GM12878 (cell line): ENCODE results near the gene CDC42BPA. TPM values are rescaled to one million over a fixed set of nuclear protein-coding genes. Genes with fewer than 3 reads are reported as not detected.

Experiments used
- ATAC-seq: fragments of 200-7000 bp; cut with Tn5 transposase; 3 replicates; pipeline ENCODE4 v1.9.1; 2020; ENCODE audit warnings: mild to moderate bottlenecking, moderate library complexity
- BruUV-seq: library from RNA; stranded (reverse); fragments of 400-500 nt; replicated peaks from 2 replicates; lab custom pipeline; 2021; lab: Mats Ljungman, UMichigan
- CTCF ChIA-PET: fragments of 300-600 bp; sonication (Branson Sonifier 250); formaldehyde crosslinking; extraction: SDS; loops from one replicate; lab custom pipeline; 2021; ENCODE audit warnings: inconsistent platforms; lab: Yijun Ruan, JAX
- POLR2A ChIA-PET: fragments of 350-600 bp; formaldehyde crosslinking; extraction: SDS; loops from one replicate; lab custom pipeline; 2021; ENCODE audit warnings: inconsistent platforms; lab: Charles Lee
- RAD21 ChIA-PET: fragments of 300-600 bp; sonication (Branson Sonifier 250); formaldehyde crosslinking; loops from one replicate; lab custom pipeline; 2023; ENCODE audit warnings: antibody characterized with exemption; ENCODE audit not compliant: unreplicated experiment; lab: Charles Lee
- SMC1A ChIA-PET: fragments of 300-600 bp; sonication (Branson Sonifier 250); formaldehyde crosslinking; loops from one replicate; lab custom pipeline; 2023; ENCODE audit not compliant: unreplicated experiment, uncharacterized antibody; lab: Charles Lee
- DNase-seq: peaks from one replicate; pipeline ENCODE4 v3.0.0-alpha.2; 2011; ENCODE audit warnings: low read depth, low spot score
- FAIRE-seq: peaks from 3 replicates; lab custom pipeline; 2011; peaks lifted over from hg19 to GRCh38; lab: Jason Lieb, UNC
- H2AFZ ChIP-seq: 2 replicates; pipeline ENCODE4 v1.6.0; 2011; ENCODE audit warnings: low read depth, low read length, control low read depth; ENCODE audit not compliant: control insufficient read depth
- H3K27ac ChIP-seq: 2 replicates; pipeline ENCODE4 v1.5.1; 2011; ENCODE audit warnings: control low read depth; ENCODE audit not compliant: control insufficient read depth, insufficient read depth
- H3K27me3 ChIP-seq, 2 experiments: replicated peaks in 1 of 2; 2 replicates each; pipeline versions ENCODE4 v1.6.0 to v1.6.1; 2011; ENCODE audit warnings: low read length in 1 of 2; ENCODE audit not compliant: control insufficient read depth in 2 of 2, insufficient read depth in 2 of 2
- H3K36me3 ChIP-seq, 2 experiments: 2 replicates each; pipeline ENCODE4 v1.5.1; 2011; ENCODE audit warnings: low read length in 1 of 2; ENCODE audit not compliant: control insufficient read depth in 2 of 2, insufficient read depth in 2 of 2
- H3K4me1 ChIP-seq: 2 replicates; pipeline ENCODE4 v1.6.1; 2011; ENCODE audit warnings: mild to moderate bottlenecking, low read length, moderate library complexity, mixed read lengths; ENCODE audit not compliant: control insufficient read depth, insufficient read depth
- H3K4me2 ChIP-seq: 2 replicates; pipeline ENCODE4 v1.6.0; 2011; ENCODE audit warnings: control low read depth; ENCODE audit not compliant: control insufficient read depth, insufficient read depth
- H3K4me3 ChIP-seq: fragments of 200-600 bp; sonication (generic); 2 replicates; pipeline ENCODE4 v1.5.1; 2016
- H3K79me2 ChIP-seq: 2 replicates; pipeline ENCODE4 v1.6.0; 2011; ENCODE audit warnings: low read length; ENCODE audit not compliant: control insufficient read depth, insufficient read depth
- H3K9ac ChIP-seq: 2 replicates; pipeline ENCODE4 v1.8.0; 2011; ENCODE audit warnings: low read length, control low read depth, mixed read lengths; ENCODE audit not compliant: control insufficient read depth, insufficient read depth
- H3K9me3 ChIP-seq: replicated peaks from 3 replicates; pipeline ENCODE4 v1.5.1; 2011; ENCODE audit warnings: mild to moderate bottlenecking, low read length; ENCODE audit not compliant: control insufficient read depth, insufficient read depth
- H4K20me1 ChIP-seq: 2 replicates; pipeline ENCODE4 v1.6.0; 2011; ENCODE audit not compliant: control insufficient read depth, insufficient read depth
- FOXM1 ChIP-seq: IDR thresholded peaks from 2 replicates; pipeline ENCODE4 v1.6.1; 2012; ENCODE audit warnings: low read depth, mild to moderate bottlenecking, inconsistent platforms, low read length, moderate library complexity
- GATAD2B ChIP-seq: fragments of 450-650 bp; conservative IDR thresholded peaks from 2 replicates; pipeline ENCODE4 v1.6.1; 2017; ENCODE audit warnings: low read depth, mild to moderate bottlenecking, moderate library complexity
- NFIC ChIP-seq: IDR thresholded peaks from 2 replicates; pipeline ENCODE4 v1.6.1; 2012; ENCODE audit warnings: low read depth, mild to moderate bottlenecking, inconsistent platforms, low read length, moderate library complexity
- SMAD5 ChIP-seq: IDR thresholded peaks from 2 replicates; pipeline ENCODE4 v1.6.1; 2016; ENCODE audit warnings: antibody characterized with exemption, low read depth
- TARDBP ChIP-seq: IDR thresholded peaks from 2 replicates; pipeline ENCODE4 v1.6.1; 2016; ENCODE audit warnings: borderline replicate concordance
- ZBED1 ChIP-seq: IDR thresholded peaks from 2 replicates; pipeline ENCODE4 v1.6.1; 2016; ENCODE audit warnings: borderline replicate concordance
- ZNF622 ChIP-seq: fragments of 450-650 bp; IDR thresholded peaks from 2 replicates; pipeline ENCODE4 v1.6.1; 2017; ENCODE audit warnings: mild to moderate bottlenecking, inconsistent platforms
- WGBS: methylation state at CpG from one replicate; pipeline ENCODE4 v1.1.6; 2016; ENCODE audit warnings: low lambda C conversion rate; ENCODE audit not compliant: insufficient replicate concordance, insufficient coverage; ENCODE audit errors: missing lambda C conversion rate; 5-methylcytosine and 5-hydroxymethylcytosine counted together
- in situ Hi-C: fragments of 300-500 bp; cut with MboI; formaldehyde crosslinking; loops from 9 replicates; pipeline ENCODE4 v1.14.3; 2018; ENCODE audit warnings: mixed read lengths
- intact Hi-C: fragments of 100-400 bp; cut with micrococcal nuclease; formaldehyde crosslinking; loops from one replicate; pipeline ENCODE4 v1.14.2; 2022; ENCODE audit not compliant: unreplicated experiment
- polyA plus RNA-seq, 11 experiments: library from polyadenylated mRNA; depleted of rRNA in 4 of 11; unstranded in 6 of 11; stranded (reverse) in 5 of 11; fragments of >200 nt; fragmentation: Nextera tagmentation in 4 of 11; fragmentation: Illumina TruSeq in 1 of 11; extraction: Ambion mirVana in 4 of 11; extraction: Trizol in 1 of 11; gene quantifications; 1 replicate in 1 of 11; 2 replicates in 10 of 11; pipeline versions ENCODE4 v1.2.1 to v1.2.3, GENCODE V29; 2011 to 2016; ENCODE audit warnings: inconsistent platforms in 2 of 11, missing spikeins in 2 of 11, low read depth in 1 of 11
- total RNA-seq, 4 experiments: library from RNA; depleted of rRNA in 3 of 4; stranded (reverse); fragments of >200 nt in 3 of 4; fragmentation: Illumina TruSeq in 1 of 4; extraction: Trizol in 1 of 4; gene quantifications; 2 replicates each; pipeline versions ENCODE4 v1.2.1 to v1.2.3, GENCODE V29; 2013 to 2021
- TF ChIP-seq, protein P1 (sequence below): IDR thresholded peaks from 2 replicates; pipeline ENCODE4 v1.6.1; 2012; ENCODE audit warnings: low read length, inconsistent platforms
- TF ChIP-seq, protein P2 (sequence below): fragments of 450-650 bp; formaldehyde crosslinking; IDR thresholded peaks from 2 replicates; pipeline ENCODE4 v1.4.0; 2022; ENCODE audit warnings: mild to moderate bottlenecking, moderate library complexity
- TF ChIP-seq, protein P3 (sequence below): fragments of 450-650 bp; IDR thresholded peaks from 2 replicates; pipeline ENCODE4 v1.6.1; 2017; ENCODE audit warnings: antibody characterized with exemption, mild to moderate bottlenecking, moderate library complexity
- TF ChIP-seq, protein P4 (sequence below): fragments of 450-650 bp; IDR thresholded peaks from 2 replicates; pipeline ENCODE4 v1.6.1; 2017; ENCODE audit warnings: mild to moderate bottlenecking

Gene CDC42BPA
- total and polyA plus RNA-seq, 10 of the 15 experiments (the other 5 are each of a cell fraction or from before 2014, with no cell fraction given) = 0.02 to 0.52 (median 0.10) TPM

DNA sequence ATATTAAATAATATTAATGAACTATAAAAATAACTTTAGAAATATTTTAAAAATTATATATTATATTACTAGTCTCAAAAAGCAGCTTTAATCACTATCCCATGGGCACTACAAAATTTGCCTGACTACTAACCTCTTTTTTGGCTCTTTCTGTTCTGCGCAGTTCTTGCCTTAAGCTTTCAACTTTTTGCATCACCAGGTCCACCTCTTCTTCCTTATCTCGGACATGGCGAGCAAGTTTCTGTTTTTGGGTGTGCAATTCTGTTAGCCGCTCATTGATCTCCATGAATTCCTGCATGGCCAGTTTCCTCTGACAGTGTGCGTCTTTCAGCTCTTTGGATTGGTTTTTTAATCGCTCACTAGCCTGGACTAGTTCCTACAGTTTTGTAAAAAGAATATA, 205.8 kb downstream of the CDC42BPA start:
- H3K36me3 ChIP-seq = no peaks in the 10 kb centered on the region
- H4K20me1 ChIP-seq = no peaks in the 10 kb centered on the region
- no peaks in the 10 kb centered on the region for H3K9me3 ChIP-seq
- intact Hi-C loops = no loop called here
- RAD21 ChIA-PET = interaction anchor here (1.7 kb wide), 1 partner anchor 95 kb away, joined by 3 read pairs; no protein-coding TSS in a partner anchor
- H2AFZ ChIP-seq = no peak overlapping the region
- H3K4me3 ChIP-seq = no peak overlapping the region
- no peak overlapping the region for H3K9ac ChIP-seq
- WGBS = 28% methylated on average over 6 of the region's 6 CpGs
- H3K27me3 ChIP-seq = peaks cover 0 to 2% of the 10 kb centered on the region in 2 experiments; a peak in 1 of 4 replicates
- SMC1A ChIA-PET = interaction anchor here (1.1 to 2.7 kb wide), 2 partner anchors 10 to 450 kb away, joined by 3 to 10 read pairs; no protein-coding TSS in a partner anchor
- no peak for DNase-seq
- ATAC-seq = no peak
- CTCF ChIA-PET = interaction anchor here (0.9 to 1.0 kb wide), 2 partner anchors 30 to 504 kb away, joined by 3 read pairs; no protein-coding TSS in a partner anchor
- TF ChIP-seq FOXM1 (no peak), ZBED1 (no peak), GATAD2B (no peak), NFIC (no peak), SMAD5 (no peak), ZNF622 (no peak), TARDBP (no peak)
- TF ChIP-seq, protein P1, sequence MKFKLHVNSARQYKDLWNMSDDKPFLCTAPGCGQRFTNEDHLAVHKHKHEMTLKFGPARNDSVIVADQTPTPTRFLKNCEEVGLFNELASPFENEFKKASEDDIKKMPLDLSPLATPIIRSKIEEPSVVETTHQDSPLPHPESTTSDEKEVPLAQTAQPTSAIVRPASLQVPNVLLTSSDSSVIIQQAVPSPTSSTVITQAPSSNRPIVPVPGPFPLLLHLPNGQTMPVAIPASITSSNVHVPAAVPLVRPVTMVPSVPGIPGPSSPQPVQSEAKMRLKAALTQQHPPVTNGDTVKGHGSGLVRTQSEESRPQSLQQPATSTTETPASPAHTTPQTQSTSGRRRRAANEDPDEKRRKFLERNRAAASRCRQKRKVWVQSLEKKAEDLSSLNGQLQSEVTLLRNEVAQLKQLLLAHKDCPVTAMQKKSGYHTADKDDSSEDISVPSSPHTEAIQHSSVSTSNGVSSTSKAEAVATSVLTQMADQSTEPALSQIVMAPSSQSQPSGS = no peak
- TF ChIP-seq, protein P2, sequence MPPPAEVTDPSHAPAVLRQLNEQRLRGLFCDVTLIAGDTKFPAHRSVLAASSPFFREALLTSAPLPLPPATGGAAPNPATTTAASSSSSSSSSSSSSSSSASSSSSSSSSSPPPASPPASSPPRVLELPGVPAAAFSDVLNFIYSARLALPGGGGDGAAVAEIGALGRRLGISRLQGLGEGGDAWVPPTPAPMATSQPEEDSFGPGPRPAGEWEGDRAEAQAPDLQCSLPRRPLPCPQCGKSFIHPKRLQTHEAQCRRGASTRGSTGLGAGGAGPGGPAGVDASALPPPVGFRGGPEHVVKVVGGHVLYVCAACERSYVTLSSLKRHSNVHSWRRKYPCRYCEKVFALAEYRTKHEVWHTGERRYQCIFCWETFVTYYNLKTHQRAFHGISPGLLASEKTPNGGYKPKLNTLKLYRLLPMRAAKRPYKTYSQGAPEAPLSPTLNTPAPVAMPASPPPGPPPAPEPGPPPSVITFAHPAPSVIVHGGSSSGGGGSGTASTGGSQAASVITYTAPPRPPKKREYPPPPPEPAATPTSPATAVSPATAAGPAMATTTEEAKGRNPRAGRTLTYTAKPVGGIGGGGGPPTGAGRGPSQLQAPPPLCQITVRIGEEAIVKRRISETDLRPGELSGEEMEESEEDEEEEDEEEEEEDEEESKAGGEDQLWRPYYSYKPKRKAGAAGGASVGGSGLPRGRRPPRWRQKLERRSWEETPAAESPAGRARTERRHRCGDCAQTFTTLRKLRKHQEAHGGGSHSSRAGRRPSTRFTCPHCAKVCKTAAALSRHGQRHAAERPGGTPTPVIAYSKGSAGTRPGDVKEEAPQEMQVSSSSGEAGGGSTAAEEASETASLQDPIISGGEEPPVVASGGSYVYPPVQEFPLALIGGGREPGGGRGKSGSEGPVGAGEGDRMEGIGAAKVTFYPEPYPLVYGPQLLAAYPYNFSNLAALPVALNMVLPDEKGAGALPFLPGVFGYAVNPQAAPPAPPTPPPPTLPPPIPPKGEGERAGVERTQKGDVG (CRISPR knock-in tag) = no peak
- TF ChIP-seq, protein P3, sequence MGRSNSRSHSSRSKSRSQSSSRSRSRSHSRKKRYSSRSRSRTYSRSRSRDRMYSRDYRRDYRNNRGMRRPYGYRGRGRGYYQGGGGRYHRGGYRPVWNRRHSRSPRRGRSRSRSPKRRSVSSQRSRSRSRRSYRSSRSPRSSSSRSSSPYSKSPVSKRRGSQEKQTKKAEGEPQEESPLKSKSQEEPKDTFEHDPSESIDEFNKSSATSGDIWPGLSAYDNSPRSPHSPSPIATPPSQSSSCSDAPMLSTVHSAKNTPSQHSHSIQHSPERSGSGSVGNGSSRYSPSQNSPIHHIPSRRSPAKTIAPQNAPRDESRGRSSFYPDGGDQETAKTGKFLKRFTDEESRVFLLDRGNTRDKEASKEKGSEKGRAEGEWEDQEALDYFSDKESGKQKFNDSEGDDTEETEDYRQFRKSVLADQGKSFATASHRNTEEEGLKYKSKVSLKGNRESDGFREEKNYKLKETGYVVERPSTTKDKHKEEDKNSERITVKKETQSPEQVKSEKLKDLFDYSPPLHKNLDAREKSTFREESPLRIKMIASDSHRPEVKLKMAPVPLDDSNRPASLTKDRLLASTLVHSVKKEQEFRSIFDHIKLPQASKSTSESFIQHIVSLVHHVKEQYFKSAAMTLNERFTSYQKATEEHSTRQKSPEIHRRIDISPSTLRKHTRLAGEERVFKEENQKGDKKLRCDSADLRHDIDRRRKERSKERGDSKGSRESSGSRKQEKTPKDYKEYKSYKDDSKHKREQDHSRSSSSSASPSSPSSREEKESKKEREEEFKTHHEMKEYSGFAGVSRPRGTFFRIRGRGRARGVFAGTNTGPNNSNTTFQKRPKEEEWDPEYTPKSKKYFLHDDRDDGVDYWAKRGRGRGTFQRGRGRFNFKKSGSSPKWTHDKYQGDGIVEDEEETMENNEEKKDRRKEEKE = no peak
- TF ChIP-seq, protein P4, sequence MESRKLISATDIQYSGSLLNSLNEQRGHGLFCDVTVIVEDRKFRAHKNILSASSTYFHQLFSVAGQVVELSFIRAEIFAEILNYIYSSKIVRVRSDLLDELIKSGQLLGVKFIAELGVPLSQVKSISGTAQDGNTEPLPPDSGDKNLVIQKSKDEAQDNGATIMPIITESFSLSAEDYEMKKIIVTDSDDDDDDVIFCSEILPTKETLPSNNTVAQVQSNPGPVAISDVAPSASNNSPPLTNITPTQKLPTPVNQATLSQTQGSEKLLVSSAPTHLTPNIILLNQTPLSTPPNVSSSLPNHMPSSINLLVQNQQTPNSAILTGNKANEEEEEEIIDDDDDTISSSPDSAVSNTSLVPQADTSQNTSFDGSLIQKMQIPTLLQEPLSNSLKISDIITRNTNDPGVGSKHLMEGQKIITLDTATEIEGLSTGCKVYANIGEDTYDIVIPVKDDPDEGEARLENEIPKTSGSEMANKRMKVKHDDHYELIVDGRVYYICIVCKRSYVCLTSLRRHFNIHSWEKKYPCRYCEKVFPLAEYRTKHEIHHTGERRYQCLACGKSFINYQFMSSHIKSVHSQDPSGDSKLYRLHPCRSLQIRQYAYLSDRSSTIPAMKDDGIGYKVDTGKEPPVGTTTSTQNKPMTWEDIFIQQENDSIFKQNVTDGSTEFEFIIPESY = no peak
- H3K4me1 ChIP-seq = no peaks in the 10 kb centered on the region
- in situ Hi-C loops = no loop called here
- H3K4me2 ChIP-seq = no peak overlapping the region
- POLR2A ChIA-PET = no interaction called here
- H3K27ac ChIP-seq = no peak overlapping the region
- no peak for FAIRE-seq
- H3K79me2 ChIP-seq = no peaks in the 10 kb centered on the region
- BruUV-seq = no TSS peak
